T follicular helper cell (primary cell): ENCODE results near the gene NKD1.

Experiments
- DNase-seq: peaks from one replicate; pipeline ENCODE4 v3.0.0-alpha.2; 2020; ENCODE audit warnings: low read depth

Gene NKD1

GRCh38 chr16:50674831-50675230, 126.6 kb downstream of the NKD1 start:
- DNase-seq = no peak

DNA sequence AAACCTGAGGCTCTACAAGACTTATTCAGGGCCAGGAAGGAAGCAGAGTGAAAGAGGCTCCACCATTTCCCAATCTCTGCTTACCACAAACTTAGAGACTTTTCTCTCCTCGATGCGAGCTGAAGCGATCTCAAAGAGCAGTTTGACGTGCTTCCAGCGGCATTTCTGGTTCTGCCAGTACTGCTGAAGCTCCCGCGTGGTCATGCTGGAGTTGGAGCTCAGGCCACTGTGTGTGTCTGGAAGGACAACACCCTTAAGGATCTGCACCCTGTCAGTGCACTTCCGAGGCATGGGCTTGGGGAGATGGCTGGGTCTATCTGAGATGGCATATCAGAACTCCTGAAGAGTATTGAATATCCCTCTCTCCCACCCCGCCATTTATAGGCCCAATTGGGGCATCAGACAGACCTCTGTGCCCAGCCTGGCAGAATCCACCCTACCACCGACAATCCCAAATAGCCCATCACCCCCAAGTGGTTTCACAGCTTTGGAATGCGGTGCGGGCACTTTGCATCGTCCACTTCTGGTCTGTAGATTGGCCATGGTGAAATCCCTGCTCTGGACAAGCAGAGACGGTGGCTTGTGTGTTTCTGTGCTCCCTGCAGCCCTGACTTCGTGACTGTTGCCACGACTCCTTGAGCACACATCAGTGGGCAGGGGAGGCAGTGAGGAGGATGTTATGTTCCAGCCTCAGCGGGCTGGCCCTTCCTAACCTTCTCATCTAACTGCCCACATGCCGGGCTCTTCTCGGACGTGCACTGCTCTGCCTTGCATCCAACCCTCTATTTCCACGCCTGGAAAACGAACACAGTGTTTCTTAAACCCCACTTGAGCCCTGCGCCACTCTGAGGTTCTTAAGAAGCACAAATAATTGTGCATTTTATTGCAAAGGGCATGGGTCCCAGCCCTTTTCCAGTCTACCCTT, 127.8 kb downstream of the NKD1 start:
- DNase-seq = no peak

DNA sequence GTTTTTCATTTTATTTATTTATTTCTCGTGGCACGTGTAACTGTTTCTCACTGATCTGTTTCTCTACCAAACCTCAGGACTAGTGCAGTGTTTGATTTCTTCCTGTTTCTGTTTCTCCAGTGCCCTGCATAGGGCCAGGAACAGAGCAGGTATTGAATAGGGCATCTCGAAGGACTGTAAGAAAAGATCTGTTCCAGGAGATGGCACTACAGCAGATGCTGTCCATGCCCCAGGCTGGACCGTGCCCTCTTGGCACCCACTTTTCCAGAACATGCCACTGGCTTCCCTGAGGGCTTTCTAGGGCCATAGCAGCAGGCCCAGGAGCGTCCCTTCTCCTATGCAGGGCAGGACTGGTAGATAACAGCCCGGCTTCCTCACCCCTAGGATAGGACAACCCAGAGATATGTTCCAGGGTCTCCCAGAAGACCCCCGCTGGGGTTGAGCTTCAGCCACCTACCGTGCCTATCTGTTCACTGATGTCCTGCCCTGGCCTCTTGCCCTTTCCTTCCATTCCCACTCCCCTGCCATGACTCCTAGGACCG, 128.6 kb downstream of the NKD1 start:
- DNase-seq = no peak

DNA sequence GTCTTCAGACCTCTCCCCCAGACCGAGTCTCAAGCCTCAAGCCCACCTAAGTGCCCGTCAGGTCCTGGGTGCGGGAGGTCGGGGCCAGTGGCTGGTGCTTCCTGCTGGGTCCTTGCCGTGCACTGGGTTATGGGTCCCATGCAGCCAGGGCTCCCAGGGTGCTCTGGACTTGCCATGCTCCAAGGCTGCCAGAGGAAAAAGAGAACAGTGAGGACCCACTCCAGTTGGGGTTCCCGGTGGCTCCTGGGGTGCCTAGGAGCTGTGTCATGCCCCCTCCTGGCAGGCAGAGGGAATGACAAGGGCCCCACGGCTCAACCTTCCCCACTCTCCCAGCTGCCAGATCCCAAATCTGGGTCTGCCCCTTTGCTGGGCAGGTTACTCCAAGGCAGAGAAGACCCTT, 129.2 kb downstream of the NKD1 start:
- DNase-seq = no peak

GRCh38 chr16:50678531-50678930, 130.3 kb downstream of the NKD1 start:
- no peak for DNase-seq

DNA sequence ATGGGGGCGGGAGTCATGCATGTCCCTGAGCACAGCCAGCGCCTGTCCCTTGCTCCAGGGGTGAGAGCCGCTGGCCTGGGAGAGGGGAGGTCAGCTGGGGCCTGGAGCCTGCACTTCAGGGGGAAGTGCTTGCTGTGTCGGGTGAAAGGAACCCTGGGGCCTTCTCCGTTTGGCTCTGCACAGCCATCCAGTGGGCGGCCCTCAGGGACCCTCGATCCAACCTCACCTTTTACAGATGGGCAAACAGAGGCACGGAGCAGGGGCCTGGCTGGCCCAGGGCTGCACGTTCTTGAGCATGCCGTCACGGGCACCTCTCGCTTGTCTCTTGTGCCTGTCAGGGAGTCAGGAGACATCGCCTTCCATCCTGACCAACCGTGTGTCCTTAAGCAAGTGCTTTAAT, 131.1 kb downstream of the NKD1 start:
- no peak for DNase-seq

DNA sequence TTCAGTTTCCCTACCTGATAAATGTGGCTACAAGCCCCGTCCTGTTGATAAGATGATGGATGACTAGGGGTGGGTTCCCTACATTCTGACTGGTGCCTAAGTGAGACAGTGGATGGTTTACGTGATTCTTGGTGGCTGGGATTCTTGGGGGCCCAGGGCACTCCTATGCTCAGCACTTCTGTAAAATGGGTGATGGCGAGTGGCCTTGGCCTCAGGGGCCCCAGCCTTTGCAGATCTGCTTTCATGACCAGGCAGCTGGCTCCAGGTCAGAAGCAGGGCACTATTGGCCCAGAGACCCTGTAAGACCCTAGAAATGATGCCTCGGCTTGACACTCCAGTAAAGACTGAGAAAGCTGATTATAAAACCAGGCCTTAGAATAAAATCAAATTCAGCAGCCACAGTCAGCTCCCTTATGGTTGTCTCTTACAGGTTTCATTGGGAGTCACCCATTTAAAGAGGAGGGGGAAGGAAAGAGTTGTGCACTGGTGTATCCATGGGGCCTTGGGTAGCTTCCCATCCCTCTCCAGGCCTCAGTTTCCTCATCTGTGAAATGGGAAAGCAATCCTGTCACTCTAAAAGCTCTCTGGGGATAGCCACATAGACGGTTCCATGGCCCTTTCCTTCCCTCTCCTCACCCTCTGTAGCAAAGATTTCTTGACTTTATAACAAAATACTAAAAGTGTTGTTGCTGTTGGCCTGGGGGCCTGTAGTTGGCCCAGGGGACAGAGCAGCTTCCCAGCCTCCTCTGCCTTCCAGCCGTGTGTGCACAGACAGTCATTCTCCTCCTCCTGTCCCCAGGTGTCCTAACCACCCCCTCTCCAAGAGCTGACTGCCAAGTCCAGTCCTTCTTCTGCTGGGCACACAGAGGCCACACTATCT, 131.7 kb downstream of the NKD1 start:
- DNase-seq = no peak

GRCh38 chr16:50680556-50680893, 132.3 kb downstream of the NKD1 start:
- DNase-seq = no peak

GRCh38 chr16:50681021-50681885, 133.1 kb downstream of the NKD1 start, which contains the start of gene SNX20:
SNX20 (minus strand) TSS chr16:50681312; CDS start chr16:50677526, 3,786 bp downstream.
- DNase-seq = peak; percentile 59

DNA sequence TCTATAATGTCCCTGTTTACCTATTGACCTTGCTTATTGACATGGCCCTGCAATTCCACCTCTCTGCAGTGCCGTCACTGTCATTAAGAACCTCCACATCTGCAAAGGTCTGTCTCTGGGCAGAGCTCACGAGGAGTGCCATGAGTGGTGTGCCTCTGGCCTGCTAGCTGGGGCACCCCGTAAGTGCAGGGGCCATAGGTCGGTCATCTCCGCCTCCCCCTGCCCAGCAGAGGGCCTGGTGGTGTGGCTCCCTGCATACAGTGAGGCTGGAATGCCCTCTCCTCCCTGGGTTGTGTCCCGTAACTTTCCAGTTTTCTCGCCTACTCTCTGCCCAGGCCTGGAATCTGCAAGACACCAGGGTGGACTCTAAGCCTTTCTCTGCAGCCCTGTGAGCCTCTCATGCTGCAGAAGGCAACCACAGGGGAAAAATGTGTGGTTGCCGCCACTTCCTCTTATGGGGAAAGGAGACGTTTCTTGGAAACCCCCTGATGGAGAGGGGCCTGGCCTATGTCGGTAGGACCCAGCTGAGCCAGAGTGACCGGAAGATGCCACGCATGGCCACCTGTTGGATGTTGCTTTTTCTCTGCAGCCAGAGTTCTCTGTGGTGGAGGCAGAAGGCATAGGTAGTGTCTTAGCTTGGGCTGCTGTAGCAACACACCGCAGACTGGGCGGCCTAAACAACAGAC, 135.6 kb downstream of the NKD1 start:
- DNase-seq = no peak

DNA sequence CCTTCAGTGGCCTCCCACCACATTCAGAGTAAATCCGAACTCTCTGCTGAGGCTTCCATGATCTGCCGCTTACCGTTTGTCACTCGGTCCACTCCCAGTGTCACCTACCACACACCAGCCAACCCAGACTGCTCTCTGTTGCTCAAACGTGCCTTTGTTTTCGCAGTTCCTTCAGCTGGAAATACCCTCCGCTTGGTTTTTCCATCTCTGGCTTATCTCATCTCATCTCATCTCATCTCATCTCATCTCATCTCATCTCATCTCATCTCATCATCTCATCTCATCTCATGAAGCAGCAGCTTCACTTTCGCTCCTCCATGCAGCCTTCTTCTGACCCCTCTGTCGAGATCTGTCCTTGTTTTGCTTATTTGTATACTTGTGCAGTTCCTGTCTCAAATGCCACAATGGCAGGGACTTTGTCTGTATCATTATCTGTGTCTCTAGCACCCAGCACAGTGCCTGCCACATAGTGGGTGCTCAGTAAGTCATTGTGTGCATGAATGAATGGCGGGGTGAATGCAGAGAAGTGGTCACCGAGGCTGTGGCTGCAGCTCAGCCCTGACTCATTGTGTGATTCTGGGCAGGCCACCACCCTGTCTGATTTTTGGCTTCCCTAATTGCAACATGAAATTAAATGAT, 136.7 kb downstream of the NKD1 start:
- no peak for DNase-seq

- DNase-seq = no peak
Observed at GRCh38 chr16:50685462-50686063, 137.4 kb downstream of the NKD1 start.

- no peak for DNase-seq
Observed at GRCh38 chr16:50688083-50688482, 139.9 kb downstream of the NKD1 start.

DNA sequence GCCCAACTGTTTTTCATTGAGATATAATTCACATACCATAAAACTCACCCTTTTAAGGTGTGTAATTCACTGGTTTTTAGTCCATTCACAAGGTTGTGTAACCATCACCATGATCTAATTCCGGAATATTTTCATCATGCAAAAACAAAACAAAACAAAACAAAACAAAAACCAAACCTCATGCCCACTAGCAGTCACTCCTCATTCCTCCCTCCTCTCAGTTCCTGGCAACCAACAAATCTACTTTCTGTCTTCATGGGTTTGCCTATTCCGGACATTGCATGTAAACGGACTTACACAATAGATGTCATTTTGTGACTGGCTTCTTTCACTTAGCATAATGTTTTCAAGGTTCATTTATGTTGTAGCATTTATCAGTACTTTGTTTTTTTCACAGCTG, 140.7 kb downstream of the NKD1 start:
- no peak for DNase-seq

GRCh38 chr16:50690177-50690576, 142.0 kb downstream of the NKD1 start:
- no peak for DNase-seq

DNA sequence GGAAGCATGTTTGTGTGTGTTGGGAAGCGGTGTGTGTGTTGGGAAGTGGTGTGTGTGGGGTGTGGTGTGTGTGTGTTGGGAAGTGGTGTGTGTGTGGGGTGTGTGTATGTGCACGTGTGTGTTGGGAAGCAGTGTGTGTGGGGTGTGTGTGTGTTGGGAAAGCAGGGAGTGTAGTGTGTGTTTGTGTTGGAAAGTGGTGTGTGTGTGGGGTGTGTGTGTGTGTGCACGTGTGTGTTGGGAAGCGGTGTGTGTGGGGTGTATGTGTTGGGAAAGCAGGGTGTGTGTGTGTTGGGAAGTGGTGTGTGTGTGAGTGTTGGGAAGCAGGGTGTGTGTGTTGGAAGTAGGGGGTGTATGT, 144.4 kb downstream of the NKD1 start:
- DNase-seq = no peak

GRCh38 chr16:50692999-50693781, 145.0 kb downstream of the NKD1 start, which contains the start of gene NOD2:
NOD2 (plus strand) TSS chr16:50693606; CDS start chr16:50699496, 5,890 bp downstream.
- peak; percentile 29 for DNase-seq

DNA sequence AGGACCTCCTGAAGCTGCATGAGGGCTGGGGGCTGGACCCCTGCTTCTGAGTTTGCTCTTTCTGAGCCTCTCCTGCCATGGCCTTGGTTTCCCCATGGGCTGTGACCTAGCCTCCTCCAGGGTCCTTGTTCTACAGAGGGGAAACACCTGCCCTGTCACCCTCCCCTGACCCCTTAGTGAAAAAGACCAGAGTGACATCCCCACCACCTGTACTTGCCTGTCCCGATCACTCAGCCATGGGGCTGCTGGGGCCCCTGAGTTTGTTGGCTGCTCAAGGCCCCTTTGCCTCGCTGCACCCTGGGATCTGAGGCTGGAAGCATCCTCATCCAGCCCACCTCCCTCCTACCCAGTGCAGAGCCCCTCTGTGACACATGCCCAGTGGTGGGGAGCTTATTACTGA, 146.0 kb downstream of the NKD1 start:
- no peak for DNase-seq
